B cell (primary cell): Measurements from ENCODE around the gene GAMT. TPM values are rescaled to one million over a fixed set of nuclear protein-coding genes. Genes with fewer than 3 reads are reported as not detected.

Experiments used
- ATAC-seq: fragments of 200-7000 bp; cut with Tn5 transposase; one replicate; pipeline ENCODE4 v1.10.0; 2021; ENCODE audit warnings: low read depth, mild to moderate bottlenecking, moderate number of reproducible peaks, moderate library complexity
- CTCF ChIA-PET: fragments of 350-600 bp; sonication (Branson Sonifier 250); formaldehyde crosslinking; loops from one replicate; lab custom pipeline; 2021; ENCODE audit warnings: antibody characterized with exemption, inconsistent platforms; lab: Charles Lee
- POLR2A ChIA-PET: fragments of 350-600 bp; sonication (Branson Sonifier 250); formaldehyde crosslinking; loops from one replicate; lab custom pipeline; 2021; ENCODE audit warnings: antibody characterized with exemption; lab: Charles Lee
- DNase-seq: peaks from one replicate; pipeline ENCODE4 v3.0.0; 2013
- H2AFZ ChIP-seq: 2 replicates; pipeline ENCODE4 v1.6.1; 2012; ENCODE audit warnings: mild to moderate bottlenecking, low read depth, low read length; ENCODE audit not compliant: insufficient read depth, poor library complexity, severe bottlenecking
- H3K27ac ChIP-seq, 2 donors: 1 replicate in 1 of 2; 2 replicates in 1 of 2; pipeline ENCODE4 v1.5.1; 2012 to 2013; ENCODE audit warnings: low read length in 2 of 2, mild to moderate bottlenecking in 2 of 2, moderate library complexity in 1 of 2
- H3K27me3 ChIP-seq, 4 experiments: fragments of 200-600 bp in 1 of 4; sonication (generic) in 1 of 4; replicated peaks in 1 of 4; 1 replicate in 2 of 4; 2 replicates in 2 of 4; pipeline versions ENCODE4 v1.6.1 to v1.7.0; 2013 to 2016; ENCODE audit warnings: low read length in 3 of 4, mild to moderate bottlenecking in 2 of 4, mixed read lengths in 1 of 4, moderate library complexity in 1 of 4; ENCODE audit not compliant: insufficient read depth in 4 of 4, control insufficient read depth in 3 of 4; ENCODE audit errors: control extremely low read depth in 1 of 4
- H3K36me3 ChIP-seq, 2 experiments: replicated peaks in 1 of 2; 1 replicate in 1 of 2; 2 replicates in 1 of 2; pipeline versions ENCODE4 v1.6.1 to v1.7.1; 2013; ENCODE audit warnings: low read length in 1 of 2; ENCODE audit not compliant: insufficient read depth in 2 of 2, control insufficient read depth in 1 of 2; ENCODE audit errors: control extremely low read depth in 1 of 2, extremely low read depth in 1 of 2
- H3K4me1 ChIP-seq, 2 donors: fragments of 200-600 bp in 1 of 2; sonication (generic) in 1 of 2; 1 replicate in 1 of 2; 2 replicates in 1 of 2; pipeline versions ENCODE4 v1.5.1 to v1.6.1; 2013 to 2017; ENCODE audit warnings: low read length in 2 of 2; ENCODE audit not compliant: control insufficient read depth in 2 of 2, insufficient read depth in 2 of 2
- H3K4me2 ChIP-seq: replicated peaks from 2 replicates; pipeline ENCODE3; 2012; ENCODE audit warnings: mild to moderate bottlenecking, low read depth, low read length; ENCODE audit not compliant: poor library complexity, severe bottlenecking
- H3K4me3 ChIP-seq, 5 experiments: fragments of 200-600 bp in 1 of 5; sonication (generic) in 1 of 5; 1 replicate in 3 of 5; 2 replicates in 2 of 5; pipeline versions ENCODE4 v1.5.1 to v1.7.0; 2011 to 2016; ENCODE audit warnings: low read length in 4 of 5, mild to moderate bottlenecking in 4 of 5, low read depth in 2 of 5, control low read depth in 1 of 5, moderate library complexity in 1 of 5; ENCODE audit not compliant: insufficient read depth in 1 of 5; ENCODE audit errors: control extremely low read depth in 1 of 5, extremely low read depth in 1 of 5
- H3K79me2 ChIP-seq: fragments of 200-600 bp; sonication (generic); one replicate; pipeline ENCODE4 v1.6.0; 2016; ENCODE audit warnings: low read length; ENCODE audit not compliant: control insufficient read depth, insufficient read depth
- H3K9ac ChIP-seq: fragments of 200-600 bp; sonication (generic); 2 replicates; pipeline ENCODE4 v1.6.1; 2017; ENCODE audit warnings: mild to moderate bottlenecking, low read length, moderate library complexity
- H3K9me3 ChIP-seq, 3 donors: one replicate each; pipeline versions ENCODE4 v1.6.1 to v1.7.1; 2013; ENCODE audit warnings: low read length in 2 of 3; ENCODE audit not compliant: control insufficient read depth in 2 of 3, insufficient read depth in 1 of 3; ENCODE audit errors: control extremely low read depth in 1 of 3
- H4K20me1 ChIP-seq: 2 replicates; pipeline ENCODE4 v1.6.0; 2012; ENCODE audit warnings: mild to moderate bottlenecking, low read length; ENCODE audit not compliant: insufficient read depth, control insufficient read depth, poor library complexity, severe bottlenecking
- H3K27ac Mint-ChIP-seq: one replicate; pipeline ENCODE4 v1.8.0; 2021; ENCODE audit warnings: mixed read lengths
- H3K27me3 Mint-ChIP-seq: one replicate; pipeline ENCODE4 v1.8.0; 2021; ENCODE audit warnings: mixed read lengths
- H3K4me1 Mint-ChIP-seq: one replicate; pipeline ENCODE4 v1.8.0; 2021; ENCODE audit warnings: mixed read lengths
- H3K4me3 Mint-ChIP-seq: one replicate; pipeline ENCODE4 v1.8.0; 2021; ENCODE audit warnings: mixed read lengths
- H3K9me3 Mint-ChIP-seq: one replicate; pipeline ENCODE4 v1.8.0; 2022; ENCODE audit warnings: mixed read lengths; ENCODE audit not compliant: insufficient read depth
- CTCF ChIP-seq: fragments of 200-600 bp; IDR thresholded peaks from one replicate; pipeline ENCODE4 v1.8.0; 2022; ENCODE audit warnings: antibody characterized with exemption, mild to moderate bottlenecking
- EZH2 ChIP-seq: IDR thresholded peaks from 2 replicates; pipeline ENCODE4 v1.6.1; 2012; ENCODE audit warnings: borderline replicate concordance, low read depth, mild to moderate bottlenecking, moderate library complexity, low read length; ENCODE audit not compliant: insufficient read depth, poor library complexity, severe bottlenecking
- WGBS: methylation state at CpG from one replicate; pipeline ENCODE4 v1.1.5; 2013; ENCODE audit warnings: missing lambda C conversion rate; ENCODE audit not compliant: insufficient coverage; 5-methylcytosine and 5-hydroxymethylcytosine counted together
- intact Hi-C: fragments of 100-400 bp; cut with micrococcal nuclease; formaldehyde crosslinking; loops from one replicate; pipeline ENCODE4 v1.10.0; 2022
- polyA plus RNA-seq: library from polyadenylated mRNA; depleted of rRNA; stranded (reverse); fragments of >200 nt; gene quantifications from 2 replicates; pipeline ENCODE4 v1.2.3, GENCODE V29; 2012
- total RNA-seq, 2 donors: library from RNA; stranded (reverse); fragments of 120-200 nt in 1 of 2; gene quantifications; 1 replicate in 1 of 2; 2 replicates in 1 of 2; pipeline versions ENCODE4 v1.2.3 to v1.2.4, GENCODE V29; 2013 to 2022

GAMT gene
- total and polyA plus RNA-seq, 2 donors (not counting 1 experiment from before 2014, with no cell fraction given) = 8.8 to 12.1 TPM

- Histone ChIP-seq H4K20me1 (peaks cover 74% of the 10 kb centered on the region), H3K4me1 (peaks cover 25 to 53% of the 10 kb centered on the region in 2 donors), H3K27ac (peak overlapping the region in 1 of 2 donors; percentile 31), H3K79me2 (peaks cover 75% of the 10 kb centered on the region), H3K36me3 (peaks cover 0 to 12% of the 10 kb centered on the region in 2 experiments), H3K9ac (no peak overlapping the region), H2AFZ (no peak overlapping the region), H3K27me3 (no peaks in the 10 kb centered on the region), H3K9me3 (no peaks in the 10 kb centered on the region), H3K4me3 (no peak overlapping the region), H3K4me2 (peak overlapping the region; percentile 92)
- peak overlapping the region; percentile 50 for H3K27ac Mint-ChIP-seq
- intact Hi-C loops = no loop called here
- POLR2A ChIA-PET = no interaction called here
- H3K4me3 Mint-ChIP-seq = peak overlapping the region; percentile 92
- H3K9me3 Mint-ChIP-seq = no peaks in the 10 kb centered on the region
- DNase-seq (no peak), ATAC-seq (no peak)
- WGBS = 87% methylated on average over 23 of the region's 23 CpGs
- H3K27me3 Mint-ChIP-seq = no peaks in the 10 kb centered on the region
- TF ChIP-seq EZH2 (no peak), CTCF (no peak)
- H3K4me1 Mint-ChIP-seq = peaks cover 53% of the 10 kb centered on the region
- CTCF ChIA-PET = interaction anchor here (0.6 to 1.3 kb wide), 3 partner anchors 27 to 133 kb away, joined by 3 read pairs; no protein-coding TSS in a partner anchor
These were observed 8.9 kb upstream of the GAMT start for GRCh38 chr19:1410136-1410786.
